Measurements from ENCODE around the gene RFTN1. TPM values are rescaled to one million over a fixed set of nuclear protein-coding genes. Genes with fewer than 3 reads are reported as not detected.

Gene RFTN1
- total RNA-seq, 1 experiment from 2014 or later: 2.2 TPM

GRCh38 chr3:16322189-16322588 is 191.3 kb downstream of the RFTN1 start:
- Mint-ChIP-seq H3K27me3 (ENCODE audit: low read depth) (no peaks in the 10 kb centered on the region; the same call in 1 of the 2 replicates), H3K36me3 (ENCODE audit: insufficient read depth in 1 of 3, low read depth in 3 of 3) (peaks cover 2 to 19% (median 7%) of the 10 kb centered on the region in 3 experiments; a peak in 5 of 7 replicates), H3K27ac (no peak overlapping the region), H3K9me3 (no peaks in the 10 kb centered on the region), H3K4me3 (no peak overlapping the region), H3K4me1 (peaks cover 5 to 6% of the 10 kb centered on the region in 2 experiments; a peak in 3 of 4 replicates)
- no peaks in the 10 kb centered on the region for H3K79me1 ChIP-seq (ENCODE audit: insufficient read depth, low read depth, low read length, poor library complexity, severe bottlenecking)
- H2BK15ac ChIP-seq (ENCODE audit: low read depth, low read length): no peak overlapping the region
- H3K23ac ChIP-seq (ENCODE audit: insufficient read length, low read depth, low read length): no peak overlapping the region
- H3K4ac ChIP-seq (ENCODE audit: low read depth, low read length): no peak overlapping the region
- no peak for TF ChIP-seq CTCF (conservative IDR thresholded peaks at IDR 0.05)
- H3K9me3 ChIP-seq (ENCODE audit: control insufficient read depth, low read depth, low read length): no peaks in the 10 kb centered on the region
- H3T11ph ChIP-seq (ENCODE audit: low read length): no peak overlapping the region
- no peaks in the 10 kb centered on the region for H3K79me2 ChIP-seq (ENCODE audit: insufficient read depth, low read length)
- no peak overlapping the region for H3K27ac ChIP-seq (ENCODE audit: insufficient read length, low read depth, low read length)
- H3K27me3 ChIP-seq (ENCODE audit: insufficient read depth, low read length): no peaks in the 10 kb centered on the region
- H3K14ac ChIP-seq (ENCODE audit: insufficient read depth, low read length): no peak overlapping the region
- H3K56ac ChIP-seq (ENCODE audit: insufficient read length, low read depth, low read length): no peak overlapping the region
- no peak overlapping the region for H4K8ac ChIP-seq (replicated peaks; ENCODE audit: insufficient read length, low read depth, low read length)
- H4K5ac ChIP-seq (ENCODE audit: insufficient read length, low read depth, low read length): no peak overlapping the region
- DNase-seq: no peak
- no peak overlapping the region for H3K18ac ChIP-seq (ENCODE audit: insufficient read length, low read depth, low read length)
- H3K23me2 ChIP-seq (ENCODE audit: insufficient read length, low read depth, low read length, poor library complexity, severe bottlenecking): no peaks in the 10 kb centered on the region
- no CpG with 5 or more reads among the region's 5 CpGs for WGBS (ENCODE audit: extremely low coverage, insufficient read length, low lambda C conversion rate)
- H3K9ac ChIP-seq (ENCODE audit: extremely low read depth, insufficient read length, low read length): no peak overlapping the region
- H2BK12ac ChIP-seq (ENCODE audit: insufficient read length, low read depth, low read length): no peak overlapping the region
- H2BK5ac ChIP-seq (ENCODE audit: insufficient read length, low read length): no peak overlapping the region
- no peaks in the 10 kb centered on the region for H4K20me1 ChIP-seq (ENCODE audit: control insufficient read depth, insufficient read depth, insufficient read length)
- no peak overlapping the region for H4K91ac ChIP-seq (ENCODE audit: insufficient read length, low read depth, low read length)
- no peak overlapping the region for H2BK120ac ChIP-seq (ENCODE audit: low read depth, low read length, poor library complexity, severe bottlenecking)
- no peaks in the 10 kb centered on the region for H3K4me1 ChIP-seq (ENCODE audit: insufficient read depth, low read length)
- no peak overlapping the region for H2AFZ ChIP-seq (ENCODE audit: low read length)
- H3K4me2 ChIP-seq (ENCODE audit: insufficient read depth, insufficient read length, low read length): no peak overlapping the region
- H2BK20ac ChIP-seq (ENCODE audit: low read depth, low read length, poor library complexity, severe bottlenecking): no peak overlapping the region
- H2AK5ac ChIP-seq (ENCODE audit: insufficient read length, low read length): no peak overlapping the region
